Activated CD8-positive, alpha-beta memory T cell treated with anti-CD3 and anti-CD28 coated beads for 4 hours (primary cell): Measurements from ENCODE around the gene AIFM3.
A peak's percentile ranks its signal among the peaks of the same experiment; 100 is the strongest.

ENCODE experiments used
- DNase-seq, 2 donors: peaks; one replicate each; pipeline ENCODE4 v3.0.0-alpha.2; 2020; ENCODE audit warnings: low read depth in 2 of 2

The AIFM3 gene

DNA sequence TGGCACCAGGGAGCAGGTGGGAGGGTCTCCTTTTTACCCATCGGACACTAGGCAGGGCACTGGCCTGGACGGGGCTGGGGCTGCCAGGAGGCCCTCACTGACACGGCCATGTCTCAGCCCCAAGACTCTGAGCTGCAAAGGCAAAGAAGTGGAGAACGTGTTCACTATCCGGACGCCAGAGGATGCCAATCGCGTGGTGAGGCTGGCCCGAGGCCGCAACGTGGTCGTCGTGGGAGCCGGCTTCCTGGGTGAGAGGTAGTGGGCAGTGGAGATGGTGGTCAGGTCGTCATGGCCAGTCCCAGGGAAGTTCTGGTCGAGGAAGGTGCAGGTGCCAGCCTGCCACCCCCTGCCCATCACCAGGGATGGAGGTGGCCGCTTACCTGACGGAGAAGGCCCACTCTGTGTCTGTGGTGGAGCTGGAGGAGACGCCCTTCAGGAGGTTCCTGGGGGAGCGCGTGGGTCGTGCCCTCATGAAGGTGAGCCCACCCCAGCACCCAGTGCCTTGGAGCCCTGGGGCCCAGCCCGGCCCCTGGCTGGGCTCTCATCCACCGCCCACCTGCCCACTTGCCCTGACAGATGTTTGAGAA lies 9.3 kb downstream of the AIFM3 start:
- no peak for DNase-seq

DNA sequence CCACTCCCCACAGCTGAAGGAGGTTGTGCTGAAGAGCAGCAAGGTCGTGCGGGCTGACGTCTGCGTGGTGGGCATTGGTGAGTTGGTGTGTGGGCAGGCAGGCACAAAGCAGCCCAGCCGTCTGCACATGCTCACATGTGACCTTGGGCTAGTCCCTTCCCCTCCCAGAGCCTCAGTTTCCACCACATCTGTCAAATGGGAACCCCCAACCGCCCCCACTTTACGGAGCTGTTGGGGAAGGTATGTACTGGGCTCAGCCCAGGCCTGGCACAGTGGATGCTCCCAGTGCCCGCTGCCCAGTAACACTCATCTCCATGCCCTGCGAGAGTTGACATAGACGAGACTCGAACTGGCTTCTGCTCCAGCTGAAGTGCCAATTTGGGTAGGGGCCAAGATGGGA lies 10.0 kb downstream of the AIFM3 start:
- DNase-seq: no peak

DNA sequence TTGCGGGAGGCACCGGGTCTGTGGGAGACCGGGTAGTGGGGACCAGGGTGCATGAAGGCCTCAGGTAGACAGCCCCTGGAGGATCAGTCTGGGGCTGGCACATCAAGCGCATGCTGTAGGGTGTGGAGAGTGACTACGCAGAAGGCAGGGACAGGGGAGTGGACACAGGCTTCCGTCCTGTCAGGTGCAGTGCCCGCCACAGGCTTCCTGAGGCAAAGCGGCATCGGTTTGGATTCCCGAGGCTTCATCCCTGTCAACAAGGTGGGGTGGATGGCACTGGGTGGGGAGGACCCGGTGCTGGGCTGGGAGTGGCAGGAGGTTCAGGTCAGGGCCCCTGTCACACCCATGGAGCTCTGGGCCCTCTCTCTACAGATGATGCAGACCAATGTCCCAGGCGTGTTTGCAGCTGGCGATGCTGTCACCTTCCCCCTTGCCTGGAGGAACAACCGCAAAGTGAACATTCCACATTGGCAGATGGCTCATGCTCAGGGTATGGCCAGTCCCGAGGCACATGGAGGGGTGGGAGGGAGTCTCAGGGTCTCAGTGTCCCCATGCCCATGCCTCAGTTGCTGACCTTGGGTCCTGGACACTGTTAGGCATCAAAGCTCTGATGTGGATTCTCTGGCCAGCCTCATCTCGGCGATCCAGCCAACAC lies 10.6 kb downstream of the AIFM3 start:
- no peak for DNase-seq

DNA sequence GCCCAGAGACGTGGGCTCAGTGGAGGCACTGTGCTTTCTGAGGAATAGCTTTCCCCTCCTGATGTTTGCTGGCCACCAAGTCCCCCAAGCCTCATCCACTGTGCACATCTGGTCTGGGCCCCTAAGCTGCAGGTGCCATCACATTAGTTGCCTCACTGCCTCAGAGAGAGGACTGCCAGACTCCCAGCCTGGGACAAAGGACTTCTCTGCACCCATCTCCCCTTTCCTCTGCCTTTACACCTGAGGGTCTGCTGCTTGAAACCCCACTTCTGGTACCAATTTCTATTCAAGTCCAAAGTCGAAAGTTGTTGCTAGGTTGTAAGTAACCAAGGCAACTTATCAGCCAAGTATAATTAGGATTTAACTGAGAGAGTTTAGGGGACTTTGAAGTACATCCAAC lies 11.4 kb downstream of the AIFM3 start:
- DNase-seq: no peak

- peak in 1 of 2 donors; percentile 57 for DNase-seq
Observed at GRCh38 chr22:20979243-20979809, 12.3 kb downstream of the AIFM3 start.

DNA sequence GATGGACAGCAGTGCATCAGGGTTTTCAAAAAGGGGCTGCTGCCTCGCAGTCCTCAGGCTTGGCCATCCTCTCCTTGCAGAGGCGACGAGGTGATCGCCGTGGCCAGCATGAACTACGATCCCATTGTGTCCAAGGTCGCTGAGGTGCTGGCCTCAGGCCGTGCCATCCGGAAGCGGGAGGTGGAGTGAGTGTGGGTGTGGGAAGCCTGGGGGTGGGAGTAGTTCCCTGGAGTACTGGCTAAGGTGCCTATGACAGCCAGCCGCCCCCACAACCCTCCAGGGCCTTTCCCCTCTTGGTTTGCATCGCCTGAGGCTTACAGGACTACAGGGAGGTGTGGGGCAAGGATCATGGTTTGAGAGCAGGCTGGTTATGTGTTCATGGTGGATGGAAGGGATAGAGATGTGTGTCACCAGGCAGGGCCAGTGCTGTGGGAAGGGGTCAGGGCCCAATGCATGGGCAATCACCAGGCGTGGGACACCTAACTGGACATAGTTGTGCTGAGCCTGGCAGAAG lies 12.9 kb downstream of the AIFM3 start:
- DNase-seq: no peak

- no peak for DNase-seq
Observed at GRCh38 chr22:20980523-20980922, 13.5 kb downstream of the AIFM3 start.

DNA sequence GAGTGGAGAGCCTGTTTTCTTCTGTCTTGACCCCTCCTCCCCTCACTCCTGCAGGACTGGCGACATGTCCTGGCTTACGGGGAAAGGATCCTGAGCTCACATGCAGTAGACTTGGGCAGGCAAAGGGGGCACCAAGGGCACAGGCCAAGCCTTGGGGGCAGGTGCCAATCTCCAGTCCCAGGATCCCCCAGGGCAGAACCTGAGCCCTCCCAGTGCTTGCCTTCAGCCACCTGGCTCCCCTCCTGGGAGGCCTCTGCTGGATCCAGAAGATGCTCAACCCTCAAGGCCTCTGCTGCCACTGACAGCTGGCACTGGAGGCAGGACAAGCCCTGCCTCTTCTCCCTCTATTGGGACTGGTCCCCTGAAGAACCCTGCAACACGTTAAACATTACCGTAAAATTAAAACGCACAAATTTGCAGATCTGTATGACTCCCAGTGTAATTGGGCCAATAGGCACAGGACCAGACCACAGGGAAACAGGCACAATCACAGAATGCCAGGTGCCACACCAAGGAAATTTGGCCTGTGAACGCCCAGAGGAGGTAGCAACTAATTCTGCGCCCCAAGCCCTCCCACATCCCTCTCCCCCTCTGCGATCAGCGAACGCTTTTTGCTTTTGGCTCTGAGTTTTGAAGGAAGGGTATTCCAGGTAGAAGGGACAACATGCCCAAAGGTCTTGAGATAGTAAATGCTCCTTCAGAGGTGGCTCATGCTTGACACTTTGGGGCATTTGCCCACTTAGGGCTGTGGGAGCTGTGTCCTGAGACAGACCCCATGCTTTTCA lies 14.1 kb downstream of the AIFM3 start:
- DNase-seq: no peak

- peak; percentile 36 to 47 for DNase-seq
Observed at GRCh38 chr22:20981787-20982562, 14.9 kb downstream of the AIFM3 start, which contains the start of gene LZTR1. Gene LZTR1 (plus strand): TSS chr22:20982297. CDS start chr22:20982372, 75 bp downstream.

GRCh38 chr22:20982563-20982882 lies 15.5 kb downstream of the AIFM3 start:
- no peak for DNase-seq

- DNase-seq: no peak
Observed at GRCh38 chr22:20983081-20983771, 16.2 kb downstream of the AIFM3 start.

DNA sequence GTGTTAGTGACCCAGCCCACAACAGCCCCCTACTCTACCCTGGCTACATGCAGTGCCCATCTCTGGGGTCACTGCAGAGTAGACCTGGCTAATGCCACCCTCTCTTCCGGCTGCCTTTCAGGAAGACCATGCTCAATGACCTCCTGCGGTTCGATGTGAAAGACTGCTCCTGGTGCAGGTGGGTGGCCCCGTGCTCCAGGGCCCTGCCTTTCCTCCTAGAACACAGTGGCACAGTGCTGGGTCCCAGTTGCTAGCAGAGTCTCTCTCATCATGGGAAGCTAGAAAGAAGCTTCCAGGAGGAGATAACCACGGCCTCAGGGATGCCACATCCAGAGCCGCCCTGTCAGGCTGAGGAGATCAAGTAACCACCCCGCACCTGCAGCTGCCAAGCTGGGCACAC lies 18.7 kb downstream of the AIFM3 start:
- no peak for DNase-seq

GRCh38 chr22:20986365-20986764 lies 19.3 kb downstream of the AIFM3 start:
- DNase-seq: no peak

DNA sequence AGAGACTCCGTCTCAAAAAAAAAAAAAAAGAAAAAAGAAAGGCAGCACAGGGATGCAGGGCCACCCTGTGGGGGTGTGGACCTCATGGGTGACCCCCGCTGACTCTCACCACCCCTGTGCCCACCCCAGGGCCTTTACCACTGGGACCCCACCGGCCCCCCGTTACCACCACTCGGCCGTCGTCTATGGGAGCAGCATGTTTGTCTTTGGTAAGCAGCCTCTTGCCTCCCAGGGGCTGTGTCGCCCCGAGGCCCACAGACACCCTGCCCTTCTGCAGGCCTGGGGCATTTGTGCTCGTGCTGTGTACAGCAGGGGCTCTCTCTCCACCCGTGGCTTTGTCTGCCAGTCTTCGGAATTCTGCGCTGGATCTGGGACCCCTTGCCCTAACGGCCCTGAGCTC lies 20.3 kb downstream of the AIFM3 start:
- no peak for DNase-seq

GRCh38 chr22:20988573-20989322 lies 21.7 kb downstream of the AIFM3 start:
- no peak for DNase-seq

GRCh38 chr22:20989323-20990138 lies 22.5 kb downstream of the AIFM3 start:
- no peak for DNase-seq

- no peak for DNase-seq
Observed at GRCh38 chr22:20990184-20991180, 23.4 kb downstream of the AIFM3 start.
